CD14-positive monocyte (primary cell): ENCODE results near the gene CARMIL3. TPM values are rescaled to one million over a fixed set of nuclear protein-coding genes. Genes with fewer than 3 reads are reported as not detected.

Source experiments
- DNase-seq, 3 donors: peaks; one replicate each; pipeline ENCODE4 v3.0.0-alpha.2; 2011 to 2022
- H2AFZ ChIP-seq: 2 replicates; pipeline ENCODE4 v1.6.0; 2012; ENCODE audit warnings: mild to moderate bottlenecking, low read depth, low read length, inconsistent platforms; ENCODE audit not compliant: insufficient read depth, poor library complexity, severe bottlenecking
- H3K27ac ChIP-seq, 2 donors: 1 replicate in 1 of 2; 2 replicates in 1 of 2; pipeline ENCODE4 v1.5.1; 2012 to 2013; ENCODE audit warnings: low read length in 2 of 2, control low read depth in 1 of 2, inconsistent platforms in 1 of 2, low read depth in 1 of 2, mild to moderate bottlenecking in 1 of 2
- H3K27me3 ChIP-seq, 2 donors: one replicate each; pipeline versions ENCODE4 v1.6.0 to v1.6.1; 2011 to 2013; ENCODE audit warnings: low read length in 2 of 2; ENCODE audit not compliant: control insufficient read depth in 2 of 2, insufficient read depth in 2 of 2
- H3K36me3 ChIP-seq, 2 donors: replicated peaks in 1 of 2; 1 replicate in 1 of 2; 2 replicates in 1 of 2; pipeline versions ENCODE4 v1.5.1 to v1.6.1; 2012 to 2013; ENCODE audit warnings: low read length in 2 of 2, control low read depth in 1 of 2, inconsistent platforms in 1 of 2, mild to moderate bottlenecking in 1 of 2; ENCODE audit not compliant: insufficient read depth in 2 of 2, control insufficient read depth in 1 of 2
- H3K4me1 ChIP-seq, 2 donors: 1 replicate in 1 of 2; 2 replicates in 1 of 2; pipeline versions ENCODE4 v1.5.1 to v1.6.1; 2012 to 2013; ENCODE audit warnings: low read length in 2 of 2, control low read depth in 1 of 2, inconsistent platforms in 1 of 2, mild to moderate bottlenecking in 1 of 2, moderate library complexity in 1 of 2; ENCODE audit not compliant: insufficient read depth in 2 of 2, control insufficient read depth in 1 of 2
- H3K4me2 ChIP-seq: replicated peaks from 2 replicates; pipeline ENCODE3; 2012; ENCODE audit warnings: low read length, moderate library complexity, mild to moderate bottlenecking; ENCODE audit not compliant: poor library complexity, severe bottlenecking; ENCODE audit errors: extremely low read depth
- H3K4me3 ChIP-seq, 3 experiments: fragments of 200-600 bp in 1 of 3; sonication (generic) in 1 of 3; replicated peaks in 1 of 3; 1 replicate in 2 of 3; 2 replicates in 1 of 3; pipeline ENCODE4 v1.5.1; 2011 to 2013; ENCODE audit warnings: low read length in 3 of 3, mild to moderate bottlenecking in 3 of 3, control low read depth in 2 of 3, low read depth in 2 of 3, inconsistent platforms in 1 of 3, moderate library complexity in 1 of 3
- H3K79me2 ChIP-seq: 2 replicates; pipeline ENCODE4 v1.6.0; 2012; ENCODE audit warnings: mild to moderate bottlenecking, control low read depth, inconsistent platforms, low read length, moderate library complexity; ENCODE audit not compliant: insufficient read depth
- H3K9ac ChIP-seq: 2 replicates; pipeline ENCODE4 v1.6.0; 2017; ENCODE audit warnings: low read length, mild to moderate bottlenecking; ENCODE audit not compliant: insufficient read depth, poor library complexity, severe bottlenecking
- H3K9me3 ChIP-seq, 2 donors: replicated peaks in 1 of 2; 1 replicate in 1 of 2; 2 replicates in 1 of 2; pipeline versions ENCODE4 v1.5.1 to v1.6.1; 2012 to 2013; ENCODE audit warnings: low read length in 2 of 2, control low read depth in 1 of 2; ENCODE audit not compliant: control insufficient read depth in 1 of 2, insufficient read depth in 1 of 2
- H4K20me1 ChIP-seq: 2 replicates; pipeline ENCODE4 v1.6.0; 2012; ENCODE audit warnings: mild to moderate bottlenecking, low read length, control low read depth, moderate library complexity; ENCODE audit not compliant: insufficient read depth
- H3K27ac Mint-ChIP-seq, 7 donors: one replicate each; pipeline ENCODE4 v1.8.0; 2020; ENCODE audit warnings: mild to moderate bottlenecking in 7 of 7, mixed read lengths in 7 of 7, moderate library complexity in 6 of 7, inconsistent platforms in 2 of 7
- H3K27me3 Mint-ChIP-seq, 3 donors: one replicate each; pipeline ENCODE4 v1.8.0; 2021 to 2022; ENCODE audit warnings: low read depth in 3 of 3, mild to moderate bottlenecking in 3 of 3, mixed read lengths in 3 of 3, moderate library complexity in 3 of 3, inconsistent platforms in 1 of 3
- H3K36me3 Mint-ChIP-seq, 2 donors: one replicate each; pipeline ENCODE4 v1.8.0; 2020; ENCODE audit warnings: mixed read lengths in 2 of 2, inconsistent platforms in 1 of 2, mild to moderate bottlenecking in 1 of 2
- H3K4me1 Mint-ChIP-seq: one replicate; pipeline ENCODE4 v1.8.0; 2020; ENCODE audit warnings: mild to moderate bottlenecking, mixed read lengths
- H3K4me3 Mint-ChIP-seq, 2 donors: one replicate each; pipeline ENCODE4 v1.8.0; 2020; ENCODE audit warnings: mild to moderate bottlenecking in 2 of 2, mixed read lengths in 2 of 2, moderate library complexity in 1 of 2
- H3K9me3 Mint-ChIP-seq, 7 donors: one replicate each; pipeline ENCODE4 v1.8.0; 2020 to 2022; ENCODE audit warnings: mixed read lengths in 7 of 7, mild to moderate bottlenecking in 6 of 7, moderate library complexity in 6 of 7, inconsistent platforms in 2 of 7
- WGBS: methylation state at CpG from one replicate; pipeline ENCODE4 v1.1.5; 2013; ENCODE audit warnings: missing lambda C conversion rate; ENCODE audit not compliant: insufficient coverage; 5-methylcytosine and 5-hydroxymethylcytosine counted together
- intact Hi-C, 2 donors: fragments of 100-400 bp; cut with micrococcal nuclease; formaldehyde crosslinking; loops; one replicate each; pipeline versions ENCODE4 v1.15.0 to v1.15.1; 2023
- polyA plus RNA-seq, 3 donors: library from polyadenylated mRNA; depleted of rRNA in 1 of 3; unstranded in 2 of 3; stranded (reverse) in 1 of 3; fragments of 300-500 nt in 2 of 3; fragments of >200 nt in 1 of 3; fragmentation: Illumina TruSeq in 2 of 3; gene quantifications; 1 replicate in 2 of 3; 2 replicates in 1 of 3; pipeline ENCODE4 v1.2.3, GENCODE V29; 2012 to 2021
- TF ChIP-seq, protein P1 (sequence below): fragments of 200-600 bp; IDR thresholded peaks from one replicate; pipeline ENCODE4 v1.8.0; 2022; ENCODE audit warnings: antibody characterized with exemption, mild to moderate bottlenecking

Gene CARMIL3
- polyA plus RNA-seq, 3 donors, result 1.0 TPM; not detected in 2

DNA sequence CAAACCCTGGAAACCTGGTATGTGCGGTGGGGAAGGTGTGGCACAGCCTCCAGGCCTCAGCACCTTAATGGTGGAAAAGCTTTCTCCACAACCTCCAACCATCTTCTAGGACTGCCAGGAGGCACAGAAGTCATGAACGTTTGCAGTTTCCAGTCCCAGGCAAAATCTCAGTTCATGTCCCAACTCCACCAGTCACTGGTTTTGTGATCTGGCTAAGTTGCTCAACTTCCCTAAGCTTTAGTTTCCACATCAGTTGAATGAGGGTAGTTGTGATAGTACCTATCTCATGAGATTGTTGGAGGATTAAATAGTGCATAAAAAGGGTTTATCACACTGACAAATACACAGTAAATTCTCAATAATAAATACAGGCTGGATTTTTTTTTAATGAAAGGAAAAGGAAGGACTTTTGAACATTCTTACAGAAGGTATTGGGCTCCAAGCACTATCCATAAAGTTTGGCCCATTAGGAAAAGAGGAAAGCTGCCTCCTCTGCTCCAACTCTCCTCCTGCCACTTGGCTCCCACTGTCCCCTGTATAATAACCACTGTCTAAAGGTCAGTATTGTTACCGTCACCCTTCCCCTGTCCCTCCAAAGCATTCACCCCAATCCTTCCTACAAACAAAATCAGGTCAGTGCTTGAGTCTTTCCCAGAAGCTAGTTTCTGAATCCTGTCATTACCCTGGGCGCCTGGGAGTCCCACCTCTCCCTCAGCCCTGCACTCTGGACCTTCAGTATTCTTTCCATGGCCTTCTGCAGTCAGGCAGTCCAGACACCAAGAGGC is 48.6 kb downstream of the CARMIL3 start:
- Histone ChIP-seq H3K9me3 (no peaks in the 10 kb centered on the region), H3K4me3 (peak overlapping the region in 1 of 3 experiments; percentile 9), H3K36me3 (peaks cover 41 to 77% of the 10 kb centered on the region in 2 donors), H3K79me2 (peaks cover 22% of the 10 kb centered on the region), H3K27me3 (no peaks in the 10 kb centered on the region), H3K4me2 (peak overlapping the region; percentile 30), H4K20me1 (peaks cover 19% of the 10 kb centered on the region), H2AFZ (peak overlapping the region; percentile 12), H3K4me1 (peaks cover 29 to 33% of the 10 kb centered on the region in 2 donors), H3K27ac (peak overlapping the region; percentile 61 to 76), H3K9ac (no peak overlapping the region)
- Mint-ChIP-seq H3K36me3 (peaks cover 60 to 77% of the 10 kb centered on the region in 2 donors), H3K9me3 (peaks cover 0 to 7% (median 2%) of the 10 kb centered on the region in 7 donors), H3K27me3 (peaks cover 0 to 3% (median under 1%) of the 10 kb centered on the region in 3 donors), H3K4me1 (peaks cover 32% of the 10 kb centered on the region), H3K4me3 (no peak overlapping the region), H3K27ac (peak overlapping the region in 6 of 7 donors; percentile 74 to 89 (median 84))
- 100% methylated on average over 2 of the region's 4 CpGs for WGBS
- intact Hi-C loops, result loop anchor here in 1 of 2 donors (10.0 kb wide), 1 partner anchor 116 kb away; the partner anchor contains the start of gene DHRS4L2
- DNase-seq, result peak in 2 of 3 donors; percentile 34 to 43
- TF ChIP-seq, protein P1, sequence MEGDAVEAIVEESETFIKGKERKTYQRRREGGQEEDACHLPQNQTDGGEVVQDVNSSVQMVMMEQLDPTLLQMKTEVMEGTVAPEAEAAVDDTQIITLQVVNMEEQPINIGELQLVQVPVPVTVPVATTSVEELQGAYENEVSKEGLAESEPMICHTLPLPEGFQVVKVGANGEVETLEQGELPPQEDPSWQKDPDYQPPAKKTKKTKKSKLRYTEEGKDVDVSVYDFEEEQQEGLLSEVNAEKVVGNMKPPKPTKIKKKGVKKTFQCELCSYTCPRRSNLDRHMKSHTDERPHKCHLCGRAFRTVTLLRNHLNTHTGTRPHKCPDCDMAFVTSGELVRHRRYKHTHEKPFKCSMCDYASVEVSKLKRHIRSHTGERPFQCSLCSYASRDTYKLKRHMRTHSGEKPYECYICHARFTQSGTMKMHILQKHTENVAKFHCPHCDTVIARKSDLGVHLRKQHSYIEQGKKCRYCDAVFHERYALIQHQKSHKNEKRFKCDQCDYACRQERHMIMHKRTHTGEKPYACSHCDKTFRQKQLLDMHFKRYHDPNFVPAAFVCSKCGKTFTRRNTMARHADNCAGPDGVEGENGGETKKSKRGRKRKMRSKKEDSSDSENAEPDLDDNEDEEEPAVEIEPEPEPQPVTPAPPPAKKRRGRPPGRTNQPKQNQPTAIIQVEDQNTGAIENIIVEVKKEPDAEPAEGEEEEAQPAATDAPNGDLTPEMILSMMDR, result no peak

DNA sequence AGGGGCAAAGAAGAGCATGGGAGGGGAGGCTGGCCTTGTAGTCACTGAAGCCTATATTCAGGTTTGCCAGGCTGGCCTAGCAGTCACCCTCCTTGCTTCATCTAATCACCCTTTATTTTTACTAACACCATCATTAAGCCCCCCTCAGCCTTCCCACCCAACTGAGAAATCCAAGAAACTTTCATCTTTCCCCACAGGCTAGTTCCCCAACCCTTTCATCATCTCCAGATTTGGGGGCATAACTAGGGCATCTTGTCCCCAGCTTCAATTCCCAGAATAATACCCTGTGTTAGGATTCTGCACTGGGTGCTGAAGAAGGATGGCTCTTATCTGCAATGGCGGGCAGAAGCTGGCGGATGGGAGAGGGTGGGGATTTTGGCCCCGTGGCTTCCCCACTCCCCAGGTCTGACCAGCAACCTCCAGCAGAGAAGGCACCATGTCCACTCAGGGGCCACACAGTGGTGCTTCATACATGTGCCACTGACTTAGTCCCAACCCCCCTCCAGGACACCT is 49.2 kb downstream of the CARMIL3 start:
- H3K36me3 ChIP-seq, result peaks cover 41 to 77% of the 10 kb centered on the region in 2 donors
- peaks cover 12% of the 10 kb centered on the region for H4K20me1 ChIP-seq
- H3K4me2 ChIP-seq, result no peak overlapping the region
- peaks cover 15% of the 10 kb centered on the region for H3K79me2 ChIP-seq
- no peak overlapping the region for H2AFZ ChIP-seq
- no peak overlapping the region for H3K9ac ChIP-seq
- Mint-ChIP-seq H3K4me3 (no peak overlapping the region), H3K27me3 (peaks cover 0 to 3% (median 0%) of the 10 kb centered on the region in 3 donors), H3K27ac (peak overlapping the region in 2 of 7 donors; percentile 4 to 51), H3K9me3 (peaks cover 0 to 7% (median 2%) of the 10 kb centered on the region in 7 donors), H3K36me3 (peaks cover 60 to 77% of the 10 kb centered on the region in 2 donors), H3K4me1 (peaks cover 28% of the 10 kb centered on the region)
- peaks cover 23 to 26% of the 10 kb centered on the region in 2 donors for H3K4me1 ChIP-seq
- H3K27me3 ChIP-seq, result no peaks in the 10 kb centered on the region
- no peak for DNase-seq
- intact Hi-C loops, result loop anchor here in 1 of 2 donors (10.0 kb wide), 1 partner anchor 116 kb away; the partner anchor contains the start of gene DHRS4L2
- TF ChIP-seq, protein P1, result no peak
- no peaks in the 10 kb centered on the region for H3K9me3 ChIP-seq
- peak overlapping the region in 1 of 2 donors; percentile 76 for H3K27ac ChIP-seq
- no peak overlapping the region for H3K4me3 ChIP-seq
- WGBS, result no CpG with 5 or more reads among the region's 3 CpGs
